GM12875 (cell line): ENCODE results near the gene MREG.
A peak's percentile ranks its signal among the peaks of the same experiment; 100 is the strongest.
"Not testable (repeated sequence)": the region's sequence is repeated elsewhere in the genome, so short reads cannot be mapped to it uniquely, and the experiment has no call there.

Experiments used
- H3K4me3 ChIP-seq: one replicate; pipeline ENCODE4 v1.5.1; 2011; ENCODE audit warnings: low read depth, low read length, control low read depth
- TF ChIP-seq, protein P1 (sequence below): IDR thresholded peaks from 2 replicates; pipeline ENCODE4 v1.5.1; 2011; ENCODE audit warnings: low read depth, mild to moderate bottlenecking, control low read depth, inconsistent platforms, low read length, moderate library complexity, borderline replicate concordance; ENCODE audit not compliant: insufficient read depth

The MREG gene

GRCh38 chr2:216014006-216014405, 655 bp upstream of the MREG start:
- no peak overlapping the region for H3K4me3 ChIP-seq
- TF ChIP-seq, protein P1, sequence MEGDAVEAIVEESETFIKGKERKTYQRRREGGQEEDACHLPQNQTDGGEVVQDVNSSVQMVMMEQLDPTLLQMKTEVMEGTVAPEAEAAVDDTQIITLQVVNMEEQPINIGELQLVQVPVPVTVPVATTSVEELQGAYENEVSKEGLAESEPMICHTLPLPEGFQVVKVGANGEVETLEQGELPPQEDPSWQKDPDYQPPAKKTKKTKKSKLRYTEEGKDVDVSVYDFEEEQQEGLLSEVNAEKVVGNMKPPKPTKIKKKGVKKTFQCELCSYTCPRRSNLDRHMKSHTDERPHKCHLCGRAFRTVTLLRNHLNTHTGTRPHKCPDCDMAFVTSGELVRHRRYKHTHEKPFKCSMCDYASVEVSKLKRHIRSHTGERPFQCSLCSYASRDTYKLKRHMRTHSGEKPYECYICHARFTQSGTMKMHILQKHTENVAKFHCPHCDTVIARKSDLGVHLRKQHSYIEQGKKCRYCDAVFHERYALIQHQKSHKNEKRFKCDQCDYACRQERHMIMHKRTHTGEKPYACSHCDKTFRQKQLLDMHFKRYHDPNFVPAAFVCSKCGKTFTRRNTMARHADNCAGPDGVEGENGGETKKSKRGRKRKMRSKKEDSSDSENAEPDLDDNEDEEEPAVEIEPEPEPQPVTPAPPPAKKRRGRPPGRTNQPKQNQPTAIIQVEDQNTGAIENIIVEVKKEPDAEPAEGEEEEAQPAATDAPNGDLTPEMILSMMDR: no peak

GRCh38 chr2:216012830-216013079, 596 bp downstream of the MREG start:
- TF ChIP-seq, protein P1: no peak

GRCh38 chr2:216012133-216012829, 1.1 kb downstream of the MREG start:
- peak overlapping the region; percentile 83 for H3K4me3 ChIP-seq
- TF ChIP-seq, protein P1: no peak

More at GRCh38 chr2:216012830-216013079, 596 bp downstream of the MREG start:
- peak overlapping the region; percentile 83 for H3K4me3 ChIP-seq

- H3K4me3 ChIP-seq: not testable (repeated sequence)
Observed at GRCh38 chr2:216009215-216009614, 4.1 kb downstream of the MREG start.

DNA sequence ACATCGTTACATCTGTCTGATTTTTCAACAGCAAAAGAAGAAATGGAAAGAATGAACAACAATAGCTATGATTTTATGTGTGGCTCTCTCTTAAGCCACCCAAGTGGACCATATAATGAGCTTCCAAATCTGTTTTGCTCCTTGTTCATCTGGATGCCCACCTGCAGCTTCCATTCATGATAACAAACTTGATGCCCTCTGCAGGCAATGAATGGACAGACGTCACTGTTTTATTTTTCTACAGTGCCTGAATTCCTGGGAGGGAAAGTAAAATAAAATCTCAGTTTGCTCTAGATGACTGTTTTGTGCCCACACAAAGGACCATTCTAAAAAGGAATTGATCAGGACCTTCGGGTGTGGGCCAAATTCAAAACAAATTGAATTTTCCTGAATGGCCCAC, 5.0 kb downstream of the MREG start:
- TF ChIP-seq, protein P1: no peak
- H3K4me3 ChIP-seq: no peak overlapping the region

DNA sequence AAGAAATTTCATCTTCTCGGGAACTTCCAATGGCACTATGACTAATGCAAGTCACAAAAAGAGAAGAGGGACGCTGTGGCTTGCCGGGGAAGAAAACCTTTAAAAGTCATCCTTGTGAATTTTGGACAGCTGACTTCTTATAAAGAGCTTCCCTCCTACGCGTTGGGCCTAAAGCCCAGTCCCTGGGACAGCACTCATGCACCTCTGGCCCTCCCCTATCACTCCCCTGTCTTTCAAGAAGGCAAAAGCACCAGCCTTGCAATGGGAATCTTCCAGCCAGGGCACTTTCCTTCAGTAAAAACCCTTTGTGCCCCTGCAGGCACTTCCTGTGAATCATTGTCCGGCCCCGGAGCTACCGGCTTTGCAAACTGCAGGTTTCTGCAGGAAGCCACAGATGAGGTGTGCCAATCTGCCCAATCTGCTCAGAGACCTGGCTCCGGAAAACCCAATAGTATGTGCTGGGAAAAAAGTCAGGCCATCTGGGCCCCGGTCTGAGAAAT, 7.1 kb downstream of the MREG start:
- H3K4me3 ChIP-seq: peak overlapping the region; percentile 21
- TF ChIP-seq, protein P1: no peak

DNA sequence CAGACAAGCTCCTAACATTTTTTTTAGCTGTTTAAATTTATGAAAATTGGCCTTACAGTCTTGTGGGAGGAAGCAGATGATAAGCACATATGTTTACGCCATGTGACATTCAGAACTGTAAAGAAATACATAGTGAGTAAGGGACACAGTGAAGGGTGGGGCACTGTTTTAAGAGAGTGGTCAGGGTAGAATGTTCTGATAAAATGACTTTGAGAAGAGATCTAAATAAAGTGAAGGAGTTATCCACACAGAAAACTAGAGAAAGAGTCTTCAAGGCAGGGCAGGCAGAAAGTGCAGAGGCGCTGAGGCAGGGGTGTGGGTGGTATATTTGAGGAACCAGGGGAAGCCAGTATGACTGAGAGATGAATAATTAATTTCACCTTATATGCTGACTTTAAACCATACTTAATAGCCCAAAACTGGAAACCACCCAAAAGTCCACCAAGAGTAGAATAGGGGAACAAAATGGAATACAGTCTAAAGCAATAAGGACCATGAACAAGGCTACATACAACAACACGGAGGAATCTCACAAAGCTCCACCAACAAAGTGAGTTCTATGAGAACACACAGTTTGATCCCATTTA, 8.6 kb downstream of the MREG start:
- no peak overlapping the region for H3K4me3 ChIP-seq
- TF ChIP-seq, protein P1: no peak
